Stimulated activated CD8-positive, alpha-beta memory T cell treated with anti-CD3 and anti-CD28 coated beads, Interleukin-7, amount 100 ng/mL, for 4 hours (primary cell): ENCODE results near the gene EPRS1.
"Not testable (repeated sequence)": the region's sequence is repeated elsewhere in the genome, so short reads cannot be mapped to it uniquely, and the experiment has no call there.

Experiments used
- DNase-seq, 2 donors: peaks; one replicate each; pipeline ENCODE4 v3.0.0-alpha.2; 2020; ENCODE audit warnings: low read depth in 2 of 2

EPRS1 gene

GRCh38 chr1:220046052-220046930, at the start of gene EPRS1:
Gene EPRS1, minus strand, starts transcription at chr1:220046505. Its CDS starts 117 bp downstream, at chr1:220046388.
- DNase-seq: peak; percentile 89 to 93

- DNase-seq: peak; percentile 87 to 90
These were observed 48.0 kb upstream of the EPRS1 start, which contains the start of gene IARS2 for GRCh38 chr1:220094016-220094911. Gene IARS2, plus strand, starts transcription at chr1:220094132. Its CDS starts 85 bp downstream, at chr1:220094217.

GRCh38 chr1:220093361-220094015, 47.2 kb upstream of the EPRS1 start:
- no peak for DNase-seq

GRCh38 chr1:220092694-220093093, 46.4 kb upstream of the EPRS1 start:
- DNase-seq: no peak

- DNase-seq: peak; percentile 90 to 97
These were observed 43.6 kb upstream of the EPRS1 start, which contains the start of gene BPNT1 for GRCh38 chr1:220089650-220090556. Gene BPNT1, minus strand, starts transcription at chr1:220089788. Its CDS starts 9,942 bp downstream, at chr1:220079846.

GRCh38 chr1:220086261-220086686, 40.0 kb upstream of the EPRS1 start:
- DNase-seq: not testable (repeated sequence)

- no peak for DNase-seq
These were observed 38.2 kb upstream of the EPRS1 start for GRCh38 chr1:220084460-220084859.

- DNase-seq: no peak
These were observed 31.6 kb upstream of the EPRS1 start for GRCh38 chr1:220077887-220078286.

GRCh38 chr1:220076861-220077762, 30.8 kb upstream of the EPRS1 start:
- no peak for DNase-seq

- DNase-seq: no peak
These were observed 21.2 kb upstream of the EPRS1 start for GRCh38 chr1:220067269-220068204.

GRCh38 chr1:220062629-220063028, 16.3 kb upstream of the EPRS1 start:
- DNase-seq: no peak

- DNase-seq: no peak
These were observed 14.6 kb upstream of the EPRS1 start for GRCh38 chr1:220060876-220061275.

- DNase-seq: no peak
These were observed 10.1 kb upstream of the EPRS1 start for GRCh38 chr1:220056374-220056773.

GRCh38 chr1:220045356-220046051, 801 bp downstream of the EPRS1 start:
- DNase-seq: no peak

- no peak for DNase-seq
These were observed 1.5 kb downstream of the EPRS1 start for GRCh38 chr1:220044678-220045355.

- no peak for DNase-seq
These were observed 2.7 kb downstream of the EPRS1 start for GRCh38 chr1:220043646-220044045.

- DNase-seq: no peak
These were observed 6.2 kb downstream of the EPRS1 start for GRCh38 chr1:220040028-220040596.
